Lower leg skin (tissue), 4 donors: ENCODE measurements around the gene GJD3. TPM values are rescaled to one million over a fixed set of nuclear protein-coding genes. Genes with fewer than 3 reads are reported as not detected.
"Not testable (repeated sequence)": the region's sequence is repeated elsewhere in the genome, so short reads cannot be mapped to it uniquely, and the experiment has no call there.

Source experiments
- DNase-seq, 2 donors: peaks; one replicate each; pipeline ENCODE4 v3.0.0-alpha.2; 2019; ENCODE audit warnings: low spot score in 2 of 2
- H3K4me3 ChIP-seq: fragments of 200-600 bp; sonication (generic); 2 replicates; pipeline ENCODE4 v1.5.1; 2017; ENCODE audit warnings: mild to moderate bottlenecking, low read depth; ENCODE audit not compliant: poor library complexity, severe bottlenecking
- POLR2A ChIP-seq, 2 donors: fragments of 450-650 bp; IDR thresholded peaks; one replicate each; pipeline ENCODE4 v1.6.1; 2016 to 2017; ENCODE audit warnings: antibody characterized with exemption in 2 of 2, mild to moderate bottlenecking in 1 of 2, moderate library complexity in 1 of 2
- WGBS, 2 donors: methylation state at CpG; one replicate each; pipeline ENCODE4 v1.1.5; 2018; 5-methylcytosine and 5-hydroxymethylcytosine counted together
- intact Hi-C: fragments of 100-400 bp; cut with DNase I; formaldehyde crosslinking; loops from one replicate; pipeline ENCODE4 v1.15.0; 2023; ENCODE audit warnings: low total_unique reads
- total RNA-seq, 4 donors: library from RNA; depleted of rRNA; stranded (reverse); fragments of >200 nt; gene quantifications; one replicate each; pipeline ENCODE4 v1.1.0, GENCODE V29; 2016
- TF ChIP-seq, protein P1 (sequence below), 3 donors: fragments of 450-650 bp; IDR thresholded peaks; one replicate each; pipeline ENCODE4 v1.5.1; 2016; ENCODE audit warnings: antibody characterized with exemption in 3 of 3, mild to moderate bottlenecking in 3 of 3, moderate library complexity in 2 of 3

Gene GJD3, protein sequence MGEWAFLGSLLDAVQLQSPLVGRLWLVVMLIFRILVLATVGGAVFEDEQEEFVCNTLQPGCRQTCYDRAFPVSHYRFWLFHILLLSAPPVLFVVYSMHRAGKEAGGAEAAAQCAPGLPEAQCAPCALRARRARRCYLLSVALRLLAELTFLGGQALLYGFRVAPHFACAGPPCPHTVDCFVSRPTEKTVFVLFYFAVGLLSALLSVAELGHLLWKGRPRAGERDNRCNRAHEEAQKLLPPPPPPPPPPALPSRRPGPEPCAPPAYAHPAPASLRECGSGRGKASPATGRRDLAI
- total RNA-seq: not detected

DNA sequence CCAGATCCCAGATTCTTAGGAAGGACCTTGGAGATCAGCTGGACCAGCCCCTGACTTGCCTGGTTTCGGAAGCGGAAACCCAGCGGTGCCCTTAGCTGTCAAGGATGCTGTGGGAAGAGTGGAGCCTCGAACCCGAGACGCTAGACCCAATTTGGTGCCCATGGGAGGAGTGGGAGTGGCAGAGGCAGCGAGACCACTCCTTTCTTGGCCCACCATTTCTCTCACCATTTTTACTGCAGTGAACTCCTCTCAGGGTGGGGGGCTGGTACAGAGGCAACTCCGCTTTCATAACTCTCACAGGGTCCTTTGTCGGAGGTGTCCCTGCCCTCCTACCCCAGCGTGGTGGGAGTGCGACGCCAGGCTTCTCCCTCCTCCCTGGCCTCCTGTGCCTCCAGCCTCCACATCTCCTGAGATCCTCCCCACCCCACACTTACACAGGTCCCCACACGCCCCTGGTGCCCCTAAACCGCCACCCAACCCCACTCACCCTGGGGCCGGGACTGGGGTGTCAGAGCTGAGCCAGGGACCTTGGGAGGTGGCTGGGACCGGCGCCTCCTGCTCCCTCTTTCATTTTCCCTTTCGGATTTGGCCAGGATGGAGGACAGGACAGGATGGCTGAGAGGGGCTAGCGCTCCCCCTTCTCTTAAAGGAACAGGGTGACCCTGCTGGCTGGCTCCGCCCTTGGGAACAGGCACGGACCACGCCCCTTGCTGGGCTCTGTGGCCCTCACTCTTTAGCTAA lies at the start of gene GJD3:
GJD3 (minus strand) TSS at position 617 of the 741 bp plus-strand sequence. CDS start 922 bp downstream, outside the sequence.
- 62 to 69% methylated on average over 20 to 22 of the region's 22 CpGs for WGBS, 2 donors
- intact Hi-C loops: loop anchor here (5.0 to 10.0 kb wide), 2 partner anchors 51 to 168 kb away; partner anchors contain the start of gene TOP2A
- no peak for TF ChIP-seq POLR2A (IDR thresholded peaks at IDR 0.05)
- TF ChIP-seq, protein P1, sequence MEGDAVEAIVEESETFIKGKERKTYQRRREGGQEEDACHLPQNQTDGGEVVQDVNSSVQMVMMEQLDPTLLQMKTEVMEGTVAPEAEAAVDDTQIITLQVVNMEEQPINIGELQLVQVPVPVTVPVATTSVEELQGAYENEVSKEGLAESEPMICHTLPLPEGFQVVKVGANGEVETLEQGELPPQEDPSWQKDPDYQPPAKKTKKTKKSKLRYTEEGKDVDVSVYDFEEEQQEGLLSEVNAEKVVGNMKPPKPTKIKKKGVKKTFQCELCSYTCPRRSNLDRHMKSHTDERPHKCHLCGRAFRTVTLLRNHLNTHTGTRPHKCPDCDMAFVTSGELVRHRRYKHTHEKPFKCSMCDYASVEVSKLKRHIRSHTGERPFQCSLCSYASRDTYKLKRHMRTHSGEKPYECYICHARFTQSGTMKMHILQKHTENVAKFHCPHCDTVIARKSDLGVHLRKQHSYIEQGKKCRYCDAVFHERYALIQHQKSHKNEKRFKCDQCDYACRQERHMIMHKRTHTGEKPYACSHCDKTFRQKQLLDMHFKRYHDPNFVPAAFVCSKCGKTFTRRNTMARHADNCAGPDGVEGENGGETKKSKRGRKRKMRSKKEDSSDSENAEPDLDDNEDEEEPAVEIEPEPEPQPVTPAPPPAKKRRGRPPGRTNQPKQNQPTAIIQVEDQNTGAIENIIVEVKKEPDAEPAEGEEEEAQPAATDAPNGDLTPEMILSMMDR (IDR thresholded peaks at IDR 0.05): no peak
- no peak for DNase-seq
- H3K4me3 ChIP-seq: no peak within 1 kb of the TSS

DNA sequence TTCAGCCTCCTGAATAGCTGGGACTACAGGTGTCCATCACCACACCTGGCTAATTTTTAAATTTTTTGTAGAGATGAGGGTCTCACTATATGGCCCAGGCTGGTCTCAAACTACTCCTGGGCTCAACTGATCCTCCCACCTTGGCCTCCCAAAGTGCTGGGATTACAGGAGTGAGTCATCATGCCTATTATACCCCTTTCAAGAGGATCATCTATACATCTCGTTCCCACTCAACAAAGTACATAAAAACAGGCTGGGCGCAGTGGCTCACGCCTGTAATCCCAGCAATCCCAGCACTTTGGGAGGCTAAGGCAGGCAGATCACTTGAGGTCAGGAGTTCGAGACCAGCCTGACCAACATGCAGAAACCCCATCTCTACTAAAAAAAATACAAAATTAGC lies 49.8 kb upstream of the GJD3 start:
- H3K4me3 ChIP-seq: not testable (repeated sequence)
- intact Hi-C loops: loop anchor here (10.0 kb wide), 2 partner anchors 50 to 110 kb away; partner anchors contain the start of genes GJD3 and RARA
- peak in 1 of 2 donors; percentile 28 for DNase-seq
- WGBS, 2 donors: 85 to 89% methylated on average over 4 of the region's 4 CpGs

DNA sequence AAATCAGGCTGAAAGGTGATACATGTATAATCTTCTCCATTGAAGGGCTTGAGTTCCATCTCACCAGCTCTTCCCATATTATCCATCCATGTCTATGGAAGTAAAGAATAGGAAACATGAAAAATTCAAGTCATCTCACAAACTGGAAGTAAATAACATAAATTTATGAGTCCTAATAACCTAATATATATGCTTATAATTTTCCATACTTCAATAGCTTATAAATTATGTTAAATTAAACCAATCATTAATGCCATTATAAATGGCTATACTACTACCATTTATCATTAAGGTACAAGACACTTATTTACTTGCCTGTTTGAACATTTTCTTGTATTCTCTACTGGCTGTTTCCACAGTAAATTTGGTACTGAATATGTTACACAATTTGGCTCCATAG lies 48.3 kb upstream of the GJD3 start:
- intact Hi-C loops: loop anchor here (10.0 kb wide), 2 partner anchors 48 to 108 kb away; partner anchors contain the start of genes GJD3 and RARA
- no peak for TF ChIP-seq POLR2A (IDR thresholded peaks at IDR 0.05)
- TF ChIP-seq, protein P1 (IDR thresholded peaks at IDR 0.05): no peak
- H3K4me3 ChIP-seq: no peak overlapping the region
- no peak for DNase-seq

DNA sequence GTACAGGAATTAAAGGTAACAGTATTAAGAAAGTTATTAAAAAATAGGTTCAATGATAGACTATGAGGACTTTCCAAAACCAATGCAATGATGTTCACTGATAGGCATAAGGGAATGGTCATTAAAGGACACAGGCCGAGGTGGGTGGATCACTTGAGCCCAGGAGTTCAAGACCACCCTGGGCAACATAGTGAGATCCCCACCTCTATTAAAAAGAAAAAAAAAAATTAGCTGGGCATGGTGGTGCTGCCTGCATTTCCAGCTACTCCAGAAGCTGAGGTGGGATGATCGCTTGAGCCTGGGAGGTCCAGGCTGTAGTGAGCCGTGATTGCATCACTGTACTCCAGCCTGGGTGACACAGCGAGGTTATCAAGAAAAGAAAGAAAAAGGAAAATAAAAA lies 47.3 kb upstream of the GJD3 start:
- DNase-seq: no peak
- no peak for TF ChIP-seq POLR2A (IDR thresholded peaks at IDR 0.05)
- TF ChIP-seq, protein P1 (IDR thresholded peaks at IDR 0.05): no peak
- 94 to 98% methylated on average over 4 of the region's 4 CpGs for WGBS, 2 donors
- no peak overlapping the region for H3K4me3 ChIP-seq
- intact Hi-C loops: loop anchor here (10.0 kb wide), 2 partner anchors 47 to 107 kb away; partner anchors contain the start of genes GJD3 and RARA

DNA sequence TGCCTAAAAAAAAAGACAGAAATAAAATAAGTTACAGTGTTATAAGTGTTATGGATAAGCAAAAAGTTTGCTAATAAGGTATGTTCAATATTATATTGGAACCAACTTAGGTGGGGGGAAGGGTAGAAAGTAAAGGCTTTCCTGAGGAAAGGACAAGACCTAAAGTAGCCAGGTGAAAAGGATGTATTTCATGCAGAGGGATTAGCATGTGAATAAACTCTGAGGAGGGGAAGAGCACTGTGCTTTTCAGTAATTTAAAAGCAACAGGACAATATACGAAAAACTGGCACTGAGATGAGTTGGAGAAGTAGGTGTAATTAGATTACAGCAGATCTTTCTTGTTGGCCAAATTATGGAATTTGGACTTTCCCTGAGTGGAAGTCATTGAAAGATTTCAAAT lies 45.5 kb upstream of the GJD3 start:
- no peak for DNase-seq
- TF ChIP-seq POLR2A (IDR thresholded peaks at IDR 0.05): no peak
- TF ChIP-seq, protein P1 (IDR thresholded peaks at IDR 0.05): no peak
- no peak overlapping the region for H3K4me3 ChIP-seq
- intact Hi-C loops: loop anchor here (10.0 kb wide), 2 partner anchors 45 to 105 kb away; partner anchors contain the start of genes GJD3 and RARA
- 82 to 84% methylated on average over 1 of the region's 1 CpG for WGBS, 2 donors

DNA sequence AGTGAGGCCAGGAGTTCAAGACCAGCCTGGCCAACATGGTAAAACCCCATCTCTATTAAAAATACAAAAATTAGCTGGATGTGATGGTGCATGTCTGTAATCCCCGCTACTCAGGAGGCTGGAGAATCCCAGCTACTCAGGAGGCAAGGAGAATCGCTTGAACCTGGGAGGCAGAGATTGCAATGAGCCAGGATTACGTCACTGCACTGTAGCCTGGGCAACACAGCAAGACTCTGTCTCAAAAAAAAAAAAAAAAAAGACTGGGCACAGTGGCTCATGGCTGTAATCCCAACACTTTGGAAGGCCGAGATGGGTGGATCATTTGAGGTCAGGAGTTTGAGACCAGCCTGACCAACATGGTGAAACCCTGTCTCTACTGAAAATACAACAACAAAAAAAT lies 45.0 kb upstream of the GJD3 start:
- intact Hi-C loops, DNase-seq, H3K4me3 ChIP-seq: not testable (repeated sequence)
- 95% methylated on average over 4 of the region's 4 CpGs for WGBS, 2 donors
